SIG-M5 (cell line): ENCODE measurements around the gene RBM20.

Experiments
- DNase-seq: peaks from one replicate; lab custom pipeline; 2025; lab: John Stamatoyannopoulos, UW

RBM20 gene

GRCh38 chr10:110872145-110872983 is 228.2 kb downstream of the RBM20 start:
- DNase-seq = peak; percentile 69

GRCh38 chr10:110872984-110873923 is 229.1 kb downstream of the RBM20 start:
- no peak for DNase-seq

GRCh38 chr10:110873951-110874350 is 229.8 kb downstream of the RBM20 start:
- no peak for DNase-seq

GRCh38 chr10:110876000-110876399 is 231.9 kb downstream of the RBM20 start:
- DNase-seq = no peak

DNA sequence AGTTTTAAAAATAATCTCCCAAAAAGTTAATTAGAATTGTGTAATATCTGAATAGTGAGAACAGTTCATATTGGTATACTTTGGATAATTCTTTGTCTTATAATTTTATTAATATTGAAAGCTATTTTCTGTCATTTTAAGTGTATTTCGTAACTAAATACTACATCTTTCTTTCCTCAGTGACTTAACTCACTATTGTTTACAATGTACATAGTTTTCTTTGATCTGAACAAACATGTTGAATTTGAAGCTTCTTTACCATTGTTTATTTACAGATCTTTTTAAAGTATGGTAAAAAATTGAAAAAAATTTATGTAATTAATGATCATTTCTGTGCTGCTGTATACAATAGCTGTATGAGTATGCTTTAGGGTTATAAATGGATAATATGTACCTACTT is 232.7 kb downstream of the RBM20 start:
- DNase-seq = no peak

DNA sequence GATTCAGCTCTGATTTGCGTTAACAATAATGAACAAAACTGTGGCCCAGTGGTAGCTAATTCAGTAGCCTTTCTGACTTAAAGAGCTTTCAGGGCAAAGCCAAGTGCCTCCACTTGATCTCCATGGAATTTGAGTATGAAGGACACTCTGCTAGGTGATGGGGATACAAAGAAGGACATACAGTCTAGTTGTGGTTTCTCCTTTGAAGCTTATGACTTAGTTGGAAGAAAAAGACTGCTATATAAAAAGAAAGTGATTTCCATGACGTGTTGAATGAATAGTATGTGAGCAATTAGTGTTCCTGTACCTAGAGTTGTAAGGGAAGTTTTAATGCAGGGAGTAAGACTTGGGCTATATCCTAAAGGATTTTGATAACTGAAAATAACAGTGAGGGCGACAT is 235.9 kb downstream of the RBM20 start:
- no peak for DNase-seq

GRCh38 chr10:110881247-110881646 is 237.1 kb downstream of the RBM20 start:
- DNase-seq = no peak

DNA sequence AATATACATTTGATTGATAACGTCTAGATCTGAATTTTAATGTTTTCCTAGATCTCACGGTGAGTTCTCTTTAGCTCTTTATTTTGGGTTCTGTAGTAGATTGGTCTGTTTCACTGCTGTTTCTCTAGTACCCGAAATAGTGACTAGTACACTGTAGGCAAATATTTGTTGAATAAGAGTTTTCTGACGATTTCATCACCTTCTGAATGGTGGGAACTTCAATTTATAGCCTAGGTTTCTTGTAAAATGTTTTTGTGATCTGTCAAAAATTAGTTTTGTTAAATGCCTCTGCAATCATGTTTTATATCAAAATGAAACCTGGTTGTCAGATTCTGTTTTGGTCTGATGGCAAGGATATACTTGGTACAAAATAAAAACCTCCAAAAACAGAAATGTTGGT is 237.8 kb downstream of the RBM20 start:
- DNase-seq = no peak

DNA sequence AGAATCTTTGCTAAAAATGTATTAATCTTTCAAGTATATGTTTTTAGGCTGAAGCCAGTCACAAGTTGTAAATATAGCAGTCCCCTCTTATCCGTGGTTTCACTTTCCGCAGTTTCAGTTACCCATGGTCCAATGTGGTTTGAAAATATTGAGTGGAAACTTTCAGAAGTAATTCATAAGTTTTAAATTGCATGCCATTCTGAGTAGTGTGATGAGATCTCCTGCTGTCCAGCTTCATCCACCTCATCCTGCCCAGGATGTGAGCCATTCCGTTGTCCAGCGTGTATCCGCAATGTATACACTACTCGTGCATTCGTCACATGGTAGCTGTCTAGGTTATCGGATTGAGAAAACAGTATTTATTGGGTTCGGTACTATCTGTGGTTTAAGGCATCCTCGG is 239.8 kb downstream of the RBM20 start:
- no peak for DNase-seq

GRCh38 chr10:110885932-110886674 is 242.0 kb downstream of the RBM20 start:
- DNase-seq = no peak

DNA sequence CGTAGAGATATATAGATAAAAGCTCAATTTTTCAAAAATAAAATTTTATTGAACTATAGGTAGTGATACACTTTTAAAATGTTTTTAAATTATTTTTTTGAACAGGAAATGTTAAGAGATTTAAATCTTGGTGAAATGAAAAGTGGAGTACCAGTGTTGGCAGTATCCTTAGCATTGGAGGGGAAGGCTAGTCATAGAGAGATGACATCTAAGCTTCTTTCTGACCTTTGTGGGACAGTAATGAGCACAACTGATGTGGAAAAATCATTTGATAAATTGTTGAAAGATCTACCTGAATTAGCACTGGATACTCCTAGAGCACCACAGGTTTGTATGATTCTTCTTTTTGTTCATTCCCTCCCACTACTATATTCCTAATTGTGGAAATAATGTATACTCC is 243.4 kb downstream of the RBM20 start:
- no peak for DNase-seq
